Non-pigmented ciliary epithelial cell (primary cell): ENCODE data around the gene CEBPZOS.
A peak's percentile ranks its signal among the peaks of the same experiment; 100 is the strongest.
"Not testable (repeated sequence)": the region's sequence is repeated elsewhere in the genome, so short reads cannot be mapped to it uniquely, and the experiment has no call there.

ENCODE experiments used
- DNase-seq: peaks from one replicate; pipeline ENCODE4 v3.0.0-alpha.2; 2010; ENCODE audit warnings: low read depth

Gene CEBPZOS

GRCh38 chr2:37191253-37191652 is 5.0 kb upstream of the CEBPZOS start:
- no peak for DNase-seq

- DNase-seq, result no peak
Measured at GRCh38 chr2:37191747-37192146, 4.5 kb upstream of the CEBPZOS start.

- no peak for DNase-seq
Measured at GRCh38 chr2:37192551-37192950, 3.7 kb upstream of the CEBPZOS start.

GRCh38 chr2:37195862-37196319 is 405 bp upstream of the CEBPZOS start:
- not testable (repeated sequence) for DNase-seq

GRCh38 chr2:37198681-37199065 is 2.4 kb downstream of the CEBPZOS start:
- DNase-seq, result no peak

- DNase-seq, result no peak
Measured at GRCh38 chr2:37201208-37201607, 4.9 kb downstream of the CEBPZOS start.

- DNase-seq, result no peak
Measured at GRCh38 chr2:37201766-37202165, 5.5 kb downstream of the CEBPZOS start.

- no peak for DNase-seq
Measured at GRCh38 chr2:37203708-37204107, 7.4 kb downstream of the CEBPZOS start.

GRCh38 chr2:37205071-37205661 is 8.9 kb downstream of the CEBPZOS start:
- not testable (repeated sequence) for DNase-seq

GRCh38 chr2:37205689-37206341 is 9.5 kb downstream of the CEBPZOS start:
- no peak for DNase-seq

- not testable (repeated sequence) for DNase-seq
Measured at GRCh38 chr2:37206760-37207159, 10.5 kb downstream of the CEBPZOS start.

GRCh38 chr2:37211212-37211611 is 14.9 kb downstream of the CEBPZOS start:
- DNase-seq, result no peak

- no peak for DNase-seq
Measured at GRCh38 chr2:37211939-37212338, 15.6 kb downstream of the CEBPZOS start.

- no peak for DNase-seq
Measured at GRCh38 chr2:37215250-37215649, 19.0 kb downstream of the CEBPZOS start.

GRCh38 chr2:37219046-37219445 is 22.8 kb downstream of the CEBPZOS start:
- no peak for DNase-seq

- DNase-seq, result no peak
Measured at GRCh38 chr2:37223131-37223530, 26.8 kb downstream of the CEBPZOS start.

GRCh38 chr2:37224063-37224462 is 27.8 kb downstream of the CEBPZOS start:
- no peak for DNase-seq

GRCh38 chr2:37225129-37225528 is 28.8 kb downstream of the CEBPZOS start:
- DNase-seq, result not testable (repeated sequence)

- DNase-seq, result no peak
Measured at GRCh38 chr2:37226863-37227262, 30.6 kb downstream of the CEBPZOS start.

GRCh38 chr2:37228788-37229187 is 32.5 kb downstream of the CEBPZOS start:
- DNase-seq, result no peak

GRCh38 chr2:37230581-37230980 is 34.3 kb downstream of the CEBPZOS start:
- DNase-seq, result no peak

- DNase-seq, result peak; percentile 81
Measured at GRCh38 chr2:37231241-37232130, 35.2 kb downstream of the CEBPZOS start, which contains the start of the genes CEBPZ and NDUFAF7. TSS of gene CEBPZ (minus strand) at chr2:37231596. CDS start at chr2:37231567, 29 bp downstream. TSS of gene NDUFAF7 (plus strand) at chr2:37231658. CDS start at chr2:37231706, 48 bp downstream.
